HCT116 (cell line): Measurements from ENCODE around the gene SIAE. TPM values are rescaled to one million over a fixed set of nuclear protein-coding genes. Genes with fewer than 3 reads are reported as not detected.

ENCODE experiments used
- ATAC-seq: fragments of 200-7000 bp; cut with Tn5 transposase; 2 replicates; pipeline ENCODE4 v1.9.1; 2020; ENCODE audit warnings: mild to moderate bottlenecking, moderate library complexity
- BruUV-seq: library from RNA; stranded (reverse); fragments of 400-500 nt; replicated peaks from 2 replicates; lab custom pipeline; 2021; lab: Mats Ljungman, UMichigan
- CTCF ChIA-PET: fragments of 300-600 bp; sonication (Branson Sonifier 250); formaldehyde crosslinking; loops from one replicate; lab custom pipeline; 2021; ENCODE audit warnings: antibody characterized with exemption; lab: Charles Lee
- POLR2A ChIA-PET: fragments of 300-600, 350-600 bp; sonication (Branson Sonifier 250); formaldehyde crosslinking; loops from one replicate; lab custom pipeline; 2021; ENCODE audit warnings: antibody characterized with exemption; lab: Charles Lee
- RAD21 ChIA-PET, 2 experiments: fragments of 300-600 bp; sonication (Branson Sonifier 250); formaldehyde crosslinking; loops; one replicate each; lab custom pipeline; 2023; ENCODE audit warnings: low total read pairs in 2 of 2; ENCODE audit not compliant: uncharacterized antibody in 2 of 2, unreplicated experiment in 2 of 2, low non-redundant PET in 1 of 2; lab: Charles Lee
- DNase-seq: peaks from one replicate; pipeline ENCODE4 v3.0.0-alpha.2; 2010; ENCODE audit warnings: low read depth, low spot score
- H2AFZ ChIP-seq: fragments of 200-600 bp; shearing (Covaris generic), sonication (generic); 2 replicates; pipeline ENCODE4 v1.6.1; 2017; ENCODE audit warnings: low read depth, mixed run types, mixed read lengths, antibody characterized with exemption, low read length; ENCODE audit not compliant: poor library complexity, severe bottlenecking
- H3K27ac ChIP-seq: 2 replicates; pipeline ENCODE4 v1.5.1; 2012; ENCODE audit warnings: low read depth, low read length
- H3K27me3 ChIP-seq: fragments of 200-600 bp; sonication (generic); 2 replicates; pipeline ENCODE4 v1.6.1; 2016; ENCODE audit warnings: mixed run types, low read length, mixed read lengths; ENCODE audit not compliant: insufficient read depth
- H3K36me3 ChIP-seq, 2 experiments: fragments of 200-500 bp in 1 of 2; fragments of 200-600 bp in 1 of 2; sonication (Bioruptor generic) in 1 of 2; sonication (generic) in 1 of 2; 2 replicates each; pipeline versions ENCODE4 v1.5.1 to v1.6.1; 2014 to 2016; ENCODE audit warnings: low read length in 2 of 2, inconsistent platforms in 1 of 2, mixed read lengths in 1 of 2, mixed run types in 1 of 2; ENCODE audit not compliant: insufficient read depth in 2 of 2, control insufficient read depth in 1 of 2
- H3K4me1 ChIP-seq, 2 experiments: fragments of 200-600 bp in 1 of 2; sonication (generic) in 1 of 2; 2 replicates each; pipeline versions ENCODE4 v1.5.1 to v1.6.1; 2012 to 2017; ENCODE audit warnings: low read length in 2 of 2, inconsistent platforms in 1 of 2, mild to moderate bottlenecking in 1 of 2, mixed read lengths in 1 of 2, mixed run types in 1 of 2, moderate library complexity in 1 of 2; ENCODE audit not compliant: insufficient read depth in 2 of 2, control insufficient read depth in 1 of 2
- H3K4me2 ChIP-seq: fragments of 200-600 bp; sonication (generic); 2 replicates; pipeline ENCODE4 v1.6.1; 2017; ENCODE audit warnings: mixed run types, low read length, mixed read lengths
- H3K4me3 ChIP-seq, 2 experiments: fragments of 200-600 bp in 1 of 2; sonication (generic) in 1 of 2; replicated peaks in 1 of 2; 2 replicates each; pipeline ENCODE4 v1.5.1; 2011 to 2016; ENCODE audit warnings: low read length in 2 of 2, control low read depth in 1 of 2, low read depth in 1 of 2, mild to moderate bottlenecking in 1 of 2, mixed read lengths in 1 of 2, mixed run types in 1 of 2
- H3K79me2 ChIP-seq: fragments of 200-600 bp; sonication (generic); 2 replicates; pipeline ENCODE4 v1.6.1; 2017; ENCODE audit warnings: mild to moderate bottlenecking, mixed run types, low read length, moderate library complexity, mixed read lengths; ENCODE audit not compliant: insufficient read depth
- H3K9ac ChIP-seq: fragments of 200-600 bp; sonication (generic); 2 replicates; pipeline ENCODE4 v1.6.1; 2016; ENCODE audit warnings: low read length, mixed read lengths
- H3K9me2 ChIP-seq: fragments of 200-600 bp; sonication (generic), shearing (Covaris generic); 2 replicates; pipeline ENCODE4 v1.6.1; 2017; ENCODE audit warnings: mixed run types, mild to moderate bottlenecking, moderate library complexity; ENCODE audit not compliant: insufficient read depth
- H3K9me3 ChIP-seq, 2 experiments: fragments of 200-500 bp in 1 of 2; fragments of 200-600 bp in 1 of 2; sonication (Bioruptor generic) in 1 of 2; sonication (generic) in 1 of 2; 2 replicates each; pipeline ENCODE4 v1.6.1; 2014 to 2017; ENCODE audit warnings: low read length in 2 of 2, mixed read lengths in 2 of 2, inconsistent platforms in 1 of 2, low read depth in 1 of 2, mild to moderate bottlenecking in 1 of 2, mixed run types in 1 of 2, moderate library complexity in 1 of 2; ENCODE audit not compliant: control insufficient read depth in 1 of 2, insufficient read depth in 1 of 2
- H4K20me1 ChIP-seq: fragments of 200-600 bp; sonication (generic), shearing (Covaris generic); 2 replicates; pipeline ENCODE4 v1.6.1; 2017; ENCODE audit warnings: mixed run types, mild to moderate bottlenecking, moderate library complexity; ENCODE audit not compliant: insufficient read depth
- CBX3 ChIP-seq: IDR thresholded peaks from 2 replicates; pipeline ENCODE4 v1.6.1; 2012; ENCODE audit warnings: low read depth
- EZH2 ChIP-seq: fragments of 200-600 bp; sonication (generic); IDR thresholded peaks from 2 replicates; pipeline ENCODE4 v1.6.1; 2017; ENCODE audit warnings: antibody characterized with exemption, mixed run types
- EZH2phosphoT487 ChIP-seq: fragments of 200-600 bp; IDR thresholded peaks from 2 replicates; pipeline ENCODE4 v1.6.1; 2018; ENCODE audit warnings: antibody characterized with exemption, borderline replicate concordance
- JUND ChIP-seq: IDR thresholded peaks from 2 replicates; pipeline ENCODE4 v1.6.1; 2012
- RAD21 ChIP-seq: IDR thresholded peaks from 2 replicates; pipeline ENCODE4 v1.6.1; 2012; ENCODE audit warnings: low read depth, mild to moderate bottlenecking
- SIN3A ChIP-seq: IDR thresholded peaks from 2 replicates; pipeline ENCODE4 v1.6.1; 2012; ENCODE audit warnings: low read depth
- SP1 ChIP-seq: IDR thresholded peaks from 2 replicates; pipeline ENCODE4 v1.6.1; 2012; ENCODE audit warnings: low read depth
- ZFX ChIP-seq: fragments of 450-650 bp; IDR thresholded peaks from 2 replicates; pipeline ENCODE4 v1.6.1; 2017
- ZNF274 ChIP-seq: fragments of 200-500 bp; sonication (Bioruptor generic); IDR thresholded peaks from 2 replicates; pipeline ENCODE4 v1.6.1; 2014; ENCODE audit warnings: mild to moderate bottlenecking, low read depth, low read length, inconsistent platforms
- intact Hi-C: fragments of 100-400 bp; cut with micrococcal nuclease; formaldehyde crosslinking; loops from 2 replicates; pipeline ENCODE4 v1.10.0; 2022
- total RNA-seq: library from RNA; stranded (reverse); gene quantifications from one replicate; pipeline ENCODE4 v1.2.1, GENCODE V29; 2021; ENCODE audit not compliant: unreplicated experiment
- TF ChIP-seq, protein P1 (sequence below): IDR thresholded peaks from 2 replicates; pipeline ENCODE4 v1.6.1; 2012; ENCODE audit warnings: low read depth

Gene SIAE
- total RNA-seq, 1 experiment from 2014 or later, result 39.2 TPM

DNA sequence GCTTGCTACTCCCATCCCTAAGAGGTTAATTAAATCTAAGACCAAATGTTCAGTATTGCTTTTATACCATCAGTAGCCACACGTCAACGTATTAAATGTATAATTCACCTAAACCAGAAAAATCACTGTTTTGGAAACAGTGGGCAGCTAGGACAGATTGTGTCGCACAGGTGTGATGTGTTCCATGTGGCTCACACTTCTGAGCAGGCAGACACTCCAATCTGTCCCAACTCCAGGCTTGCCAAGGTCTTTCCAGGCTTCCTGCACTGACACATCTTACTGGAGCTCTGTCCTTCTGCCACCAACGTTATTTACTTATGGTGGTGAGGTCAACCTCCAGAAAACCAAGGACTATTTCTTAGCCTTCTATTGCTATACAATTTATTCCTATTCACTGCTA is 11.4 kb downstream of the SIAE start:
- POLR2A ChIA-PET, result no interaction called here
- ATAC-seq, result no peak

DNA sequence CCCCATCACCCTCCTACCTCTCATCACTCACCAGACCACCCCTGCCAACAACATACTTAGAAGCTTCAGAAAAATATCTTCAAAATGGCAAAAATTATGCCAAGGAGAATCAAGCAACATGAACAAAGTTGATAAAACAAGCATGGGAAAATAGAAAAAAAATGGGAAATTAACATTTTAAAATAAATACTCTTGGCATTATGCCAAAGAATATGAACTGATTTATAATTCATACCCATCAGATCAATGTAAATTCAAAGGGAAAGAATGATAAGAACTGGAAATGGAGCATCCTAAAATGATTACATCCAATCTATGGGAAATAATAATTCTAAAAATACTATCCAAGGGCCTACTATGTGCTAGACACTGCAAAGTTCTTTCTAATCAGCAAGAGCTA is 12.0 kb downstream of the SIAE start:
- ChIA-PET RAD21 (no interaction called here), POLR2A (no interaction called here), CTCF (no interaction called here)
- Histone ChIP-seq H2AFZ (no peak overlapping the region), H3K4me3 (no peak overlapping the region), H3K9me3 (no peaks in the 10 kb centered on the region), H3K9ac (no peak overlapping the region), H3K4me2 (no peak overlapping the region), H3K27ac (no peak overlapping the region), H3K4me1 (no peaks in the 10 kb centered on the region), H4K20me1 (no peaks in the 10 kb centered on the region), H3K79me2 (no peaks in the 10 kb centered on the region), H3K9me2 (no peaks in the 10 kb centered on the region), H3K36me3 (no peaks in the 10 kb centered on the region), H3K27me3 (no peaks in the 10 kb centered on the region)
- TF ChIP-seq SP1 (no peak), ZFX (no peak), ZNF274 (no peak), RAD21 (no peak), CBX3 (no peak), JUND (no peak), SIN3A (no peak), EZH2 (no peak)
- TF ChIP-seq, protein P1, sequence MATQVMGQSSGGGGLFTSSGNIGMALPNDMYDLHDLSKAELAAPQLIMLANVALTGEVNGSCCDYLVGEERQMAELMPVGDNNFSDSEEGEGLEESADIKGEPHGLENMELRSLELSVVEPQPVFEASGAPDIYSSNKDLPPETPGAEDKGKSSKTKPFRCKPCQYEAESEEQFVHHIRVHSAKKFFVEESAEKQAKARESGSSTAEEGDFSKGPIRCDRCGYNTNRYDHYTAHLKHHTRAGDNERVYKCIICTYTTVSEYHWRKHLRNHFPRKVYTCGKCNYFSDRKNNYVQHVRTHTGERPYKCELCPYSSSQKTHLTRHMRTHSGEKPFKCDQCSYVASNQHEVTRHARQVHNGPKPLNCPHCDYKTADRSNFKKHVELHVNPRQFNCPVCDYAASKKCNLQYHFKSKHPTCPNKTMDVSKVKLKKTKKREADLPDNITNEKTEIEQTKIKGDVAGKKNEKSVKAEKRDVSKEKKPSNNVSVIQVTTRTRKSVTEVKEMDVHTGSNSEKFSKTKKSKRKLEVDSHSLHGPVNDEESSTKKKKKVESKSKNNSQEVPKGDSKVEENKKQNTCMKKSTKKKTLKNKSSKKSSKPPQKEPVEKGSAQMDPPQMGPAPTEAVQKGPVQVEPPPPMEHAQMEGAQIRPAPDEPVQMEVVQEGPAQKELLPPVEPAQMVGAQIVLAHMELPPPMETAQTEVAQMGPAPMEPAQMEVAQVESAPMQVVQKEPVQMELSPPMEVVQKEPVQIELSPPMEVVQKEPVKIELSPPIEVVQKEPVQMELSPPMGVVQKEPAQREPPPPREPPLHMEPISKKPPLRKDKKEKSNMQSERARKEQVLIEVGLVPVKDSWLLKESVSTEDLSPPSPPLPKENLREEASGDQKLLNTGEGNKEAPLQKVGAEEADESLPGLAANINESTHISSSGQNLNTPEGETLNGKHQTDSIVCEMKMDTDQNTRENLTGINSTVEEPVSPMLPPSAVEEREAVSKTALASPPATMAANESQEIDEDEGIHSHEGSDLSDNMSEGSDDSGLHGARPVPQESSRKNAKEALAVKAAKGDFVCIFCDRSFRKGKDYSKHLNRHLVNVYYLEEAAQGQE, result no peak
- ATAC-seq (no peak), DNase-seq (no peak)
- BruUV-seq, result no TSS peak
- intact Hi-C loops, result no loop called here

More for the DNA sequence above, 11.4 kb downstream of the SIAE start:
- H3K36me3 ChIP-seq, result no peaks in the 10 kb centered on the region
- ChIA-PET CTCF (no interaction called here), RAD21 (no interaction called here)
- no peak overlapping the region for H3K27ac ChIP-seq
- no peaks in the 10 kb centered on the region for H3K9me2 ChIP-seq
- H3K9ac ChIP-seq, result no peak overlapping the region
- intact Hi-C loops, result no loop called here
- no peaks in the 10 kb centered on the region for H3K4me1 ChIP-seq
- H3K27me3 ChIP-seq, result no peaks in the 10 kb centered on the region
- no peak overlapping the region for H2AFZ ChIP-seq
- DNase-seq, result no peak
- TF ChIP-seq EZH2phosphoT487 (no peak), ZFX (no peak)
- no peaks in the 10 kb centered on the region for H4K20me1 ChIP-seq
- no peaks in the 10 kb centered on the region for H3K9me3 ChIP-seq
- no TSS peak for BruUV-seq
- no peaks in the 10 kb centered on the region for H3K79me2 ChIP-seq
- H3K4me2 ChIP-seq, result no peak overlapping the region
- H3K4me3 ChIP-seq, result no peak overlapping the region
